SK-N-SH (cell line): Measurements from ENCODE around the gene NR6A1.

ENCODE experiments used
- CTCF ChIP-seq: fragments of 200-600 bp; sonication (generic); IDR thresholded peaks from 2 replicates; pipeline ENCODE4 v1.6.1; 2017; ENCODE audit warnings: antibody characterized with exemption, mild to moderate bottlenecking, moderate library complexity
- ELF1 ChIP-seq: IDR thresholded peaks from 2 replicates; pipeline ENCODE4 v1.4.0; 2012
- EP300 ChIP-seq, 2 experiments: IDR thresholded peaks; 2 replicates each; pipeline versions ENCODE4 v1.4.0 to v1.6.1; 2012; ENCODE audit warnings: borderline replicate concordance in 1 of 2, low read depth in 1 of 2, low read length in 1 of 2
- MAX ChIP-seq: IDR thresholded peaks from 2 replicates; pipeline ENCODE4 v1.4.0; 2012; ENCODE audit warnings: low read depth
- MXI1 ChIP-seq: IDR thresholded peaks from 2 replicates; pipeline ENCODE4 v1.6.1; 2012; ENCODE audit warnings: mild to moderate bottlenecking, low read depth, low read length, improper control_type of control experiment
- NRF1 ChIP-seq: IDR thresholded peaks from 2 replicates; pipeline ENCODE4 v1.6.1; 2012; ENCODE audit warnings: low read depth, mild to moderate bottlenecking, low read length
- POLR2AphosphoS5 ChIP-seq: IDR thresholded peaks from 2 replicates; pipeline ENCODE4 v1.6.1; 2012; ENCODE audit warnings: low read depth, low read length
- RCOR1 ChIP-seq: fragments of 150-350 bp; IDR thresholded peaks from 2 replicates; pipeline ENCODE4 v1.6.1; 2017; ENCODE audit warnings: antibody characterized with exemption, low read length
- REST ChIP-seq: IDR thresholded peaks from 2 replicates; pipeline ENCODE4 v1.6.1; 2012; ENCODE audit warnings: mild to moderate bottlenecking, low read depth, low read length, moderate library complexity
- RFX5 ChIP-seq: IDR thresholded peaks from 2 replicates; pipeline ENCODE4 v1.6.1; 2012; ENCODE audit warnings: mild to moderate bottlenecking, improper control_type of control experiment, low read length
- TAF1 ChIP-seq: IDR thresholded peaks from 2 replicates; pipeline ENCODE4 v1.6.1; 2012; ENCODE audit warnings: low read depth, mild to moderate bottlenecking, low read length, moderate library complexity, borderline replicate concordance
- USF1 ChIP-seq: IDR thresholded peaks from 2 replicates; pipeline ENCODE4 v1.4.0; 2012; ENCODE audit warnings: low read depth, borderline replicate concordance
- USF2 ChIP-seq: fragments of 150-350 bp; IDR thresholded peaks from 2 replicates; pipeline ENCODE4 v1.6.1; 2017; ENCODE audit warnings: antibody characterized with exemption, low read length, low read depth, borderline replicate concordance
- YY1 ChIP-seq: IDR thresholded peaks from 2 replicates; pipeline ENCODE4 v1.4.0; 2012; ENCODE audit warnings: low read depth, mild to moderate bottlenecking

- no peak for TF ChIP-seq CTCF
- TF ChIP-seq YY1, result no peak
- TF ChIP-seq POLR2AphosphoS5, result no peak
- no peak for TF ChIP-seq USF1
- no peak for TF ChIP-seq MXI1
- no peak for TF ChIP-seq RFX5
- no peak for TF ChIP-seq EP300 (IDR thresholded peaks at IDR 0.05; ENCODE audit: borderline replicate concordance in 1 of 2, low read depth in 1 of 2, low read length in 1 of 2)
- TF ChIP-seq MAX, result no peak
- no peak for TF ChIP-seq REST
- TF ChIP-seq NRF1, result no peak
- TF ChIP-seq RCOR1, result no peak
- no peak for TF ChIP-seq ELF1
- no peak for TF ChIP-seq USF2
- no peak for TF ChIP-seq TAF1
Measured at GRCh38 chr9:124570942-124571666, 200.0 kb downstream of the NR6A1 start.
